HG03139 (cell line): ENCODE data around the gene CAP2.
"Not testable (repeated sequence)": the region's sequence is repeated elsewhere in the genome, so short reads cannot be mapped to it uniquely, and the experiment has no call there.

Source experiments
- ATAC-seq: cut with Tn5 transposase; IDR thresholded peaks from one replicate; pipeline ENCODE4 v1.9.1; 2021; ENCODE audit not compliant: unreplicated experiment

The CAP2 gene

GRCh38 chr6:17565399-17565798, 172.0 kb downstream of the CAP2 start:
- no peak for ATAC-seq

GRCh38 chr6:17574866-17575560, 181.6 kb downstream of the CAP2 start:
- no peak for ATAC-seq

GRCh38 chr6:17577059-17577458, 183.7 kb downstream of the CAP2 start:
- no peak for ATAC-seq

GRCh38 chr6:17580518-17581048, 187.2 kb downstream of the CAP2 start:
- ATAC-seq = peak; percentile 47

GRCh38 chr6:17581282-17581681, 187.9 kb downstream of the CAP2 start:
- not testable (repeated sequence) for ATAC-seq

- ATAC-seq = no peak
These were observed 190.4 kb downstream of the CAP2 start for GRCh38 chr6:17583811-17584210.

- ATAC-seq = peak; percentile 46
These were observed 190.9 kb downstream of the CAP2 start for GRCh38 chr6:17584241-17584803.

GRCh38 chr6:17585766-17586490, 192.5 kb downstream of the CAP2 start:
- no peak for ATAC-seq

GRCh38 chr6:17586623-17587022, 193.2 kb downstream of the CAP2 start:
- not testable (repeated sequence) for ATAC-seq

GRCh38 chr6:17588011-17588410, 194.6 kb downstream of the CAP2 start:
- no peak for ATAC-seq

GRCh38 chr6:17589406-17590096, 196.2 kb downstream of the CAP2 start:
- ATAC-seq = peak; percentile 46

GRCh38 chr6:17591287-17591686, 197.9 kb downstream of the CAP2 start:
- no peak for ATAC-seq

GRCh38 chr6:17593246-17593645, 199.9 kb downstream of the CAP2 start:
- no peak for ATAC-seq

GRCh38 chr6:17596085-17596484, 202.7 kb downstream of the CAP2 start:
- no peak for ATAC-seq

GRCh38 chr6:17599877-17600526, 206.6 kb downstream of the CAP2 start, which contains the start of gene FAM8A1:
Gene FAM8A1 (plus strand): TSS chr6:17600302. CDS start chr6:17600410, 108 bp downstream.
- ATAC-seq = peak; percentile 86

GRCh38 chr6:17600527-17601385, 207.4 kb downstream of the CAP2 start:
- peak; percentile 39 for ATAC-seq

GRCh38 chr6:17601386-17601703, 207.9 kb downstream of the CAP2 start:
- no peak for ATAC-seq

- no peak for ATAC-seq
These were observed 209.5 kb downstream of the CAP2 start for GRCh38 chr6:17602888-17603287.

GRCh38 chr6:17606606-17607005, 213.2 kb downstream of the CAP2 start:
- no peak for ATAC-seq
